ENCODE results near the gene ABCB8.

The ABCB8 gene

GRCh38 chr7:151070574-151070960 lies 42.3 kb downstream of the ABCB8 start:
- no peaks in the 10 kb centered on the region for H3K27me3 ChIP-seq (ENCODE audit: control insufficient read depth in 2 of 2, insufficient read depth in 2 of 2, low read length in 2 of 2)
- H3K4me3 ChIP-seq (ENCODE audit: low read length in 2 of 2) = no peak overlapping the region
- no peaks in the 10 kb centered on the region for H3K9me3 ChIP-seq (ENCODE audit: control insufficient read depth in 2 of 2, low read length in 2 of 2)
- H3K27ac ChIP-seq (ENCODE audit: low read depth in 2 of 2, low read length in 2 of 2) = no peak overlapping the region
- no peaks in the 10 kb centered on the region for H3K4me1 ChIP-seq (ENCODE audit: control insufficient read depth in 2 of 2, insufficient read depth in 2 of 2, low read length in 2 of 2)
- H3K9ac ChIP-seq (ENCODE audit: low read depth in 1 of 2, low read length in 2 of 2) = no peak overlapping the region
- peaks cover 55 to 65% of the 10 kb centered on the region in 2 donors for H3K36me3 ChIP-seq (ENCODE audit: control insufficient read depth in 2 of 2, insufficient read depth in 2 of 2, low read length in 2 of 2)

GRCh38 chr7:151071032-151071866 lies 43.0 kb downstream of the ABCB8 start:
- Histone ChIP-seq H3K36me3 (ENCODE audit: control insufficient read depth in 2 of 2, insufficient read depth in 2 of 2, low read length in 2 of 2) (peaks cover 58 to 64% of the 10 kb centered on the region in 2 donors), H3K9ac (ENCODE audit: low read depth in 1 of 2, low read length in 2 of 2) (no peak overlapping the region), H3K27ac (ENCODE audit: low read depth in 2 of 2, low read length in 2 of 2) (no peak overlapping the region), H3K4me1 (ENCODE audit: control insufficient read depth in 2 of 2, insufficient read depth in 2 of 2, low read length in 2 of 2) (no peaks in the 10 kb centered on the region), H3K9me3 (ENCODE audit: control insufficient read depth in 2 of 2, low read length in 2 of 2) (no peaks in the 10 kb centered on the region), H3K27me3 (ENCODE audit: control insufficient read depth in 2 of 2, insufficient read depth in 2 of 2, low read length in 2 of 2) (no peaks in the 10 kb centered on the region), H3K4me3 (ENCODE audit: low read length in 2 of 2) (no peak overlapping the region)

DNA sequence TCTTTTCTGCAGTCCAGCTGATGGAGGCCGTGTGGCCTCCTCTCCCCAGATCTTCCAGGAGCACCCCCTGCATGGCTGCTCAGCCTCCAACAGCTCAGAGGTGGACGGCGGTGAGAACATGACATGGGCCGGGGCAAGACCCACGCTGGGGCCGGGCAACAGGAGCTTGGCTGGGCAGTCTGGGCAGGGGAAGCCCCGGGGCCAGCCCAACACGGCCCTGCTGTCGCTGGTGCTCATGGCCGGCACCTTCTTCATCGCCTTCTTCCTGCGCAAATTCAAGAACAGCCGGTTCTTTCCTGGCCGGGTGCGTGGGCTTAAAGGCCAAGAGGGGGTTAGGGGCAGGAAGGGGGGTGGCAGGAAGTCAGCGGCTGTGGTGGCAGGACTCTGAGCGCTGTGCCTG lies 45.7 kb downstream of the ABCB8 start:
- Histone ChIP-seq H3K27me3 (ENCODE audit: control insufficient read depth in 2 of 2, insufficient read depth in 2 of 2, low read length in 2 of 2) (no peaks in the 10 kb centered on the region), H3K4me1 (ENCODE audit: control insufficient read depth in 2 of 2, insufficient read depth in 2 of 2, low read length in 2 of 2) (peaks cover 8 to 11% of the 10 kb centered on the region in 2 donors), H3K9me3 (ENCODE audit: control insufficient read depth in 2 of 2, low read length in 2 of 2) (no peaks in the 10 kb centered on the region), H3K27ac (ENCODE audit: low read depth in 2 of 2, low read length in 2 of 2) (no peak overlapping the region), H3K36me3 (ENCODE audit: control insufficient read depth in 2 of 2, insufficient read depth in 2 of 2, low read length in 2 of 2) (peaks cover 43 to 52% of the 10 kb centered on the region in 2 donors), H3K9ac (ENCODE audit: low read depth in 1 of 2, low read length in 2 of 2) (no peak overlapping the region), H3K4me3 (ENCODE audit: low read length in 2 of 2) (no peak overlapping the region)

DNA sequence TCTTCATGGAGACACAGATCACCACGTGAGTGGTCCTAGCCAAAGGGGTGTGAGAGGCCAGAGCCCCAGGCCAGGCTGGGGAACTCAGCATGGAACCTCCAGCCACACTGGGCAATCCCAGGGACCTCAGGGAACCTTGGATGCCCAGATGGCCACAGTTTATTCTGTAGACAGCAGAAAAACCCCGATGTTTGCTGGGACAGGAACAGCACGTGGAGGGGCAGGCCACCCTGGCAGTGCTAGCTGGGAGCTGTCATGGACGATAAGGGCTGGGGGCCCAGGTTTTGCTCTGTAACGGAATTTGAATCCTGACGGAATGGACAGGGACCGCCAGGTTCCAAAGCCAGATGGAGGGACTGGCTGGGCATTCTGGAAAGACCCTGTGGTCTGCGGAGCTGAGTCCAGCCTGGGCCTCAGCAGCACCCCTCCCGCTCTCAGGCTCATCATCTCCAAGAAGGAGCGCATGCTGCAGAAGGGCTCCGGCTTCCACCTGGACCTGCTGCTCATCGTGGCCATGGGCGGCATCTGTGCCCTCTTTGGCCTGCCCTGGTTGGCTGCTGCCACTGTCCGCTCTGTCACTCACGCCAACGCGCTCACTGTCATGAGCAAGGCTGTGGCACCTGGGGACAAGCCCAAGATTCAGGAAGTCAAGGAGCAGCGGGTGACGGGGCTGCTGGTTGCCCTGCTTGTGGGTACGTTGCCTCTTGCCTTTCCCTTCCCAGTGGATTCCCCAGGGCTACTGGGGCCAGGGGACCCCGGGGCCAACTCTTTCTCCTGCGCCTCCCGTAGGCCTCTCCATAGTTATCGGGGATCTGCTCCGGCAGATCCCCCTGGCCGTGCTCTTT lies 46.8 kb downstream of the ABCB8 start:
- Histone ChIP-seq H3K4me3 (ENCODE audit: low read length in 2 of 2) (no peak overlapping the region), H3K27ac (ENCODE audit: low read depth in 2 of 2, low read length in 2 of 2) (no peak overlapping the region), H3K4me1 (ENCODE audit: control insufficient read depth in 2 of 2, insufficient read depth in 2 of 2, low read length in 2 of 2) (peaks cover 18 to 21% of the 10 kb centered on the region in 2 donors), H3K9me3 (ENCODE audit: control insufficient read depth in 2 of 2, low read length in 2 of 2) (no peaks in the 10 kb centered on the region), H3K36me3 (ENCODE audit: control insufficient read depth in 2 of 2, insufficient read depth in 2 of 2, low read length in 2 of 2) (peaks cover 35 to 41% of the 10 kb centered on the region in 2 donors), H3K9ac (ENCODE audit: low read depth in 1 of 2, low read length in 2 of 2) (no peak overlapping the region), H3K27me3 (ENCODE audit: control insufficient read depth in 2 of 2, insufficient read depth in 2 of 2, low read length in 2 of 2) (no peaks in the 10 kb centered on the region)

- H3K9me3 ChIP-seq (ENCODE audit: control insufficient read depth in 2 of 2, low read length in 2 of 2) = no peaks in the 10 kb centered on the region
- peaks cover 19 to 23% of the 10 kb centered on the region in 2 donors for H3K4me1 ChIP-seq (ENCODE audit: control insufficient read depth in 2 of 2, insufficient read depth in 2 of 2, low read length in 2 of 2)
- peaks cover 29 to 35% of the 10 kb centered on the region in 2 donors for H3K36me3 ChIP-seq (ENCODE audit: control insufficient read depth in 2 of 2, insufficient read depth in 2 of 2, low read length in 2 of 2)
- no peak overlapping the region for H3K9ac ChIP-seq (ENCODE audit: low read depth in 1 of 2, low read length in 2 of 2)
- H3K4me3 ChIP-seq (ENCODE audit: low read length in 2 of 2) = no peak overlapping the region
- no peaks in the 10 kb centered on the region for H3K27me3 ChIP-seq (ENCODE audit: control insufficient read depth in 2 of 2, insufficient read depth in 2 of 2, low read length in 2 of 2)
- no peak overlapping the region for H3K27ac ChIP-seq (ENCODE audit: low read depth in 2 of 2, low read length in 2 of 2)
These were observed 47.4 kb downstream of the ABCB8 start for GRCh38 chr7:151075662-151075971.

GRCh38 chr7:151075978-151076426 lies 47.8 kb downstream of the ABCB8 start:
- H3K27ac ChIP-seq (ENCODE audit: low read depth in 2 of 2, low read length in 2 of 2) = no peak overlapping the region
- no peaks in the 10 kb centered on the region for H3K27me3 ChIP-seq (ENCODE audit: control insufficient read depth in 2 of 2, insufficient read depth in 2 of 2, low read length in 2 of 2)
- no peaks in the 10 kb centered on the region for H3K9me3 ChIP-seq (ENCODE audit: control insufficient read depth in 2 of 2, low read length in 2 of 2)
- peaks cover 19 to 25% of the 10 kb centered on the region in 2 donors for H3K4me1 ChIP-seq (ENCODE audit: control insufficient read depth in 2 of 2, insufficient read depth in 2 of 2, low read length in 2 of 2)
- H3K4me3 ChIP-seq (ENCODE audit: low read length in 2 of 2) = no peak overlapping the region
- H3K9ac ChIP-seq (ENCODE audit: low read depth in 1 of 2, low read length in 2 of 2) = no peak overlapping the region
- peaks cover 25 to 31% of the 10 kb centered on the region in 2 donors for H3K36me3 ChIP-seq (ENCODE audit: control insufficient read depth in 2 of 2, insufficient read depth in 2 of 2, low read length in 2 of 2)

GRCh38 chr7:151076863-151077704 lies 48.8 kb downstream of the ABCB8 start:
- no peak overlapping the region for H3K4me3 ChIP-seq (ENCODE audit: low read length in 2 of 2)
- H3K9ac ChIP-seq (ENCODE audit: low read depth in 1 of 2, low read length in 2 of 2) = no peak overlapping the region
- no peak overlapping the region for H3K27ac ChIP-seq (ENCODE audit: low read depth in 2 of 2, low read length in 2 of 2)
- H3K36me3 ChIP-seq (ENCODE audit: control insufficient read depth in 2 of 2, insufficient read depth in 2 of 2, low read length in 2 of 2) = peaks cover 19 to 24% of the 10 kb centered on the region in 2 donors
- H3K4me1 ChIP-seq (ENCODE audit: control insufficient read depth in 2 of 2, insufficient read depth in 2 of 2, low read length in 2 of 2) = peaks cover 29 to 35% of the 10 kb centered on the region in 2 donors
- no peaks in the 10 kb centered on the region for H3K9me3 ChIP-seq (ENCODE audit: control insufficient read depth in 2 of 2, low read length in 2 of 2)
- no peaks in the 10 kb centered on the region for H3K27me3 ChIP-seq (ENCODE audit: control insufficient read depth in 2 of 2, insufficient read depth in 2 of 2, low read length in 2 of 2)

DNA sequence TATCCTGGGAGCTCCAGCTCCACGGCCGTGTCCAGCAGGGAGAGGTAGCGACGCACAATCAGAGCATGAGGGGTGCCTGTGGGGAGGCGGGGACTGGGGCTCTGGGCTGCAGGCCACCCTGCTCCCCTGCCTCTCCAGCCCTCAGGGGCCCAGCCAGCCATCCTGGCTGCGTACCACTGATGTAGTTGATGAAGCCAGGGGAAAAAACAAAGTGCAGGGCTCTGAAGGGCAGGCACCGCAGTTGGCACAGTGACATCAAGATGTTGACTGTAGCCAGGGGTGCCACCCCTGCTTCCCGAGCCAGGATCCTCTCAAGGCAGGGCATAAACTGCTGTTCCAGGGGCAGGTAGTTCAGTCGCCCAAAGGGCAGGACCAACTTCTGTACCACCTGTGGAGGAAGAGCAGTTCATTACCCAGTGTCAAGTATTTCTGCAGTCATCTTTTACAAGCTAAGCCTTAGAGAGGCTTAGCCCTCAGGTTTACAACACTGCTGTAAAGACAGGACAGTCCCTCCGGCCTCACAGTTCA lies 49.5 kb downstream of the ABCB8 start:
- H3K36me3 ChIP-seq (ENCODE audit: control insufficient read depth in 2 of 2, insufficient read depth in 2 of 2, low read length in 2 of 2) = peaks cover 19 to 22% of the 10 kb centered on the region in 2 donors
- H3K9me3 ChIP-seq (ENCODE audit: control insufficient read depth in 2 of 2, low read length in 2 of 2) = no peaks in the 10 kb centered on the region
- no peak overlapping the region for H3K4me3 ChIP-seq (ENCODE audit: low read length in 2 of 2)
- H3K27me3 ChIP-seq (ENCODE audit: control insufficient read depth in 2 of 2, insufficient read depth in 2 of 2, low read length in 2 of 2) = no peaks in the 10 kb centered on the region
- no peak overlapping the region for H3K27ac ChIP-seq (ENCODE audit: low read depth in 2 of 2, low read length in 2 of 2)
- H3K9ac ChIP-seq (ENCODE audit: low read depth in 1 of 2, low read length in 2 of 2) = no peak overlapping the region
- peaks cover 35 to 42% of the 10 kb centered on the region in 2 donors for H3K4me1 ChIP-seq (ENCODE audit: control insufficient read depth in 2 of 2, insufficient read depth in 2 of 2, low read length in 2 of 2)

- H3K27me3 ChIP-seq (ENCODE audit: control insufficient read depth in 2 of 2, insufficient read depth in 2 of 2, low read length in 2 of 2) = no peaks in the 10 kb centered on the region
- no peaks in the 10 kb centered on the region for H3K9me3 ChIP-seq (ENCODE audit: control insufficient read depth in 2 of 2, low read length in 2 of 2)
- H3K4me3 ChIP-seq (ENCODE audit: low read length in 2 of 2) = no peak overlapping the region
- H3K9ac ChIP-seq (ENCODE audit: low read depth in 1 of 2, low read length in 2 of 2) = no peak overlapping the region
- no peak overlapping the region for H3K27ac ChIP-seq (ENCODE audit: low read depth in 2 of 2, low read length in 2 of 2)
- peaks cover 19 to 22% of the 10 kb centered on the region in 2 donors for H3K36me3 ChIP-seq (ENCODE audit: control insufficient read depth in 2 of 2, insufficient read depth in 2 of 2, low read length in 2 of 2)
- peaks cover 35 to 43% of the 10 kb centered on the region in 2 donors for H3K4me1 ChIP-seq (ENCODE audit: control insufficient read depth in 2 of 2, insufficient read depth in 2 of 2, low read length in 2 of 2)
These were observed 50.2 kb downstream of the ABCB8 start for GRCh38 chr7:151078233-151079040.

All from mucosa of rectum (tissue), 2 donors.